BJ (cell line): ENCODE data around the gene HDGF. TPM values are rescaled to one million over a fixed set of nuclear protein-coding genes. Genes with fewer than 3 reads are reported as not detected.

ENCODE experiments used
- CTCF ChIA-PET: fragments of 350-600 bp; formaldehyde crosslinking; extraction: SDS; loops from one replicate; lab custom pipeline; 2021; ENCODE audit warnings: antibody characterized with exemption, inconsistent platforms; lab: Yijun Ruan, JAX
- POLR2A ChIA-PET: fragments of 300-600 bp; sonication (Branson Sonifier 250); formaldehyde crosslinking; extraction: SDS; loops from one replicate; lab custom pipeline; 2021; ENCODE audit warnings: antibody characterized with exemption; lab: Charles Lee
- DNase-seq: peaks from one replicate; pipeline ENCODE4 v3.0.0-alpha.2; 2011; ENCODE audit warnings: low read depth
- H3K27me3 ChIP-seq: 2 replicates; pipeline ENCODE4 v1.6.0; 2011; ENCODE audit warnings: low read length; ENCODE audit not compliant: control insufficient read depth, insufficient read depth
- H3K36me3 ChIP-seq: 2 replicates; pipeline ENCODE4 v1.5.1; 2011; ENCODE audit warnings: low read length; ENCODE audit not compliant: control insufficient read depth, insufficient read depth
- H3K4me3 ChIP-seq: 2 replicates; pipeline ENCODE4 v1.5.1; 2011; ENCODE audit warnings: low read depth, mild to moderate bottlenecking, control low read depth, low read length
- polyA plus RNA-seq: library from polyadenylated mRNA; depleted of rRNA; stranded (reverse); fragments of >200 nt; gene quantifications from 2 replicates; pipeline ENCODE4 v1.2.3, GENCODE V29; 2011
- TF ChIP-seq, protein P1 (sequence below): IDR thresholded peaks from 2 replicates; pipeline ENCODE4 v1.5.1; 2011; ENCODE audit warnings: low read depth, mild to moderate bottlenecking, control low read depth, inconsistent platforms, low read length, moderate library complexity; ENCODE audit not compliant: insufficient read depth

Gene HDGF
- polyA plus RNA-seq, 1 experiment = 179 TPM

DNA sequence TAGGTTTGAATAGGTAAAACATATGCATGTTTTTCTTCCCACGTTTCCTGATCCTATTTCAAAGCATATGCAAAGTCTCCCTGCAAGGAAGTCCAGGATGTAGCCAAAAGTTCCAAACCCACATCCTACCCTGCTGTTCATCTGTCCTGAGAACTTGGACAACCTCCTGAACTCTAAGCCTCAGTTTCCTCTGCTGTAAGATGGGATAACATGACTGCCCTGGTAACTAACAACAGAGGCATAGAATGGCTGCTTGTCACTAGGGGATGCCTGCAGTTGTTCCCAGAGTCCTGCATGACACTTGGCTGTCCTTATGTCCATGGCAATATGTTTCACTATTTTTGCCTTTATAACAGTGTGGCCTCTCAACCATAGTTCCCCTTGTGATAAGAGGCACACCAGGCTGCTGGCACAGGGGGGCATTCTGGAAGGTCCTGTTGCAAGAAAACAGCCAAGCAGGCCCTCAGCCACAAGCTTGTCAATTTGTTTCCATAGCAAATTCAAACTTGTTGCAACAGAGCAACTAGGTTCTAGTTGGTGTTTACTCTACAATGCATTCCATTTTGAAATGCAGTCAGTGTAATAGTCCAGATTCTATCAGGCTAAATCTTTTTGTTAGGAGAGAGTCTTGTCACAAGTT, 1.5 kb upstream of the HDGF start:
- no peaks in the 10 kb centered on the region; the same call in 1 of the 2 replicates for H3K36me3 ChIP-seq
- ChIA-PET POLR2A (interaction anchor here (2.1 kb wide), 1 partner anchor 12 kb away, joined by 10 read pairs; the partner anchor contains the start of gene MRPL24), CTCF (interaction anchor here (0.7 to 3.1 kb wide), 7 partner anchors 12 to 107 kb away, joined by 3 to 10 read pairs (median 4); partner anchors contain the start of genes MRPL24 and PRCC)
- H3K27me3 ChIP-seq = no peaks in the 10 kb centered on the region
- peak overlapping the region; percentile 79; the same call in 1 of the 2 replicates for H3K4me3 ChIP-seq
- TF ChIP-seq, protein P1, sequence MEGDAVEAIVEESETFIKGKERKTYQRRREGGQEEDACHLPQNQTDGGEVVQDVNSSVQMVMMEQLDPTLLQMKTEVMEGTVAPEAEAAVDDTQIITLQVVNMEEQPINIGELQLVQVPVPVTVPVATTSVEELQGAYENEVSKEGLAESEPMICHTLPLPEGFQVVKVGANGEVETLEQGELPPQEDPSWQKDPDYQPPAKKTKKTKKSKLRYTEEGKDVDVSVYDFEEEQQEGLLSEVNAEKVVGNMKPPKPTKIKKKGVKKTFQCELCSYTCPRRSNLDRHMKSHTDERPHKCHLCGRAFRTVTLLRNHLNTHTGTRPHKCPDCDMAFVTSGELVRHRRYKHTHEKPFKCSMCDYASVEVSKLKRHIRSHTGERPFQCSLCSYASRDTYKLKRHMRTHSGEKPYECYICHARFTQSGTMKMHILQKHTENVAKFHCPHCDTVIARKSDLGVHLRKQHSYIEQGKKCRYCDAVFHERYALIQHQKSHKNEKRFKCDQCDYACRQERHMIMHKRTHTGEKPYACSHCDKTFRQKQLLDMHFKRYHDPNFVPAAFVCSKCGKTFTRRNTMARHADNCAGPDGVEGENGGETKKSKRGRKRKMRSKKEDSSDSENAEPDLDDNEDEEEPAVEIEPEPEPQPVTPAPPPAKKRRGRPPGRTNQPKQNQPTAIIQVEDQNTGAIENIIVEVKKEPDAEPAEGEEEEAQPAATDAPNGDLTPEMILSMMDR = no peak
- DNase-seq = no peak

DNA sequence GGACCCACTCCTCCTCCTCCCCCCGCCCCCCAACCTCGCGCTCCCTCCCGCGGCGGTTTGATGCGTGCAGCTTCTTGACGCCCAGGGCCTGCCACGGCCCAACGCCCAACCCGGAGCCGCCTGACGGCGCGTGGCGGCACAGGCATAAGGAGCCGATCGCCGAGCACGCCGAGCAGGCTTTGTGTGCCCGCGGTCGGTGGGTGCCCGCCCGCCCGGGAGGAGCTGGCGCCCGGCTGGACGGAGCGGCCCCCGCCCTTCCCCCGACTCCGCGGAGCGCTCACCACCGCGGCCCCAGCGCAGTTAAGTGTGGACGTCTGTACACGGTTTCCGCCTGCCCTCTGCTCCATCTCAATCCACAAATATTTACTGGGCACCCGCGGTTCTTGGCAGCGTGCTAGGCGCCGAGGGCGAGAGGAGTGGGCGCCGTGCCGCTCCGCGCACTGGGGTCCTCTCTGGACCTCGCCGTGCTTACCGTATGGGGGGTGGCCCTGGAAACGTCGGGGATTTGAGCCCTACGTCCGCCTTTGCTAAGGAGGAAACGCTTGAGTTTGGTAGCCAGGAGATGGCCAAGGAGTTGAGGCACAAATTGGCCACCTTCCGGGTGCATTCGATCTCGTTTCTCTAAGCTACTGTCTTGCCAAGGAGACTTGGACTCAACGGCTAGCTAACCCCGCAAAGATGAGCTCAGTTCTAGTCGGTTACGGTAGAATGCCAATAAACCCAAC, 444 bp upstream of the HDGF start:
- POLR2A ChIA-PET = interaction anchor here (2.1 kb wide), 1 partner anchor 11 kb away, joined by 10 read pairs; the partner anchor contains the start of gene MRPL24
- CTCF ChIA-PET = interaction anchor here (0.7 to 3.1 kb wide), 8 partner anchors 11 to 108 kb away, joined by 3 to 10 read pairs (median 4); partner anchors contain the start of genes MRPL24 and PRCC

DNA sequence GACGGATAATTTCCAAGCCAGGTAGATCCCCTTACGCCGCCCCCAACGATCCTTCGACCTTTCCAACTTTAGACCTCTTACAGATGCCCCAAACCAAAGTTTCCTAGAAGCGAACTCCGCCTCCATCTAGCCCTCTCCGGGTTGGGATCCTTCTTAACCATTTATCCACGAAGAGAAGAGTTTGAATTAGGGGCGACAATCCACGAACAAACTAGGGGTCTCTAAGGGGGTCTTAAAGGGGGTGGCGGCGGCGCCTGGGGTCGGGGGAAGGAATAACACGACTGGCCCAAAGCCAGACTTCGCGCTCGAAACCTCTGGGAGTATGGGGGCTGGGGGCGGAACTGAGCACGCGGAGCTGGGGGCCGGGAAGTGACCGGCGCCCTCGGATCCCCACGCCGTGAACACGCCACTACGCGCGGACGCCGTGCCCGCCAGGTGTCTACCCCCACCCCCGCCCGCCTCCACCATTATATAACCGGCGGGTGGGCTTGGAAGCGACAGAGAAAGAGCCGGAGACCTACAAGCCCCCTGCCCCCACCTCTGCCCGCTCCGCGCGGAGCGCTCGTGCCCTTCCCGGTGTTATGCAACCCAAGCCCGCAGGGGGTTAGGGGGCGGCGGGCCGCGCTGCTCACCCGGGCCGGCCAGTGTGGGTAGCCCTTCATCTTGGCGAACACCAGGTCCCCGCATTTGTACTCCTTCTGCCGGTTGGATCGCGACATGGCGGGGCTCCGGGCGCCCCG, 594 bp downstream of the HDGF start:
- TF ChIP-seq, protein P1 = no peak
- no peaks in the 10 kb centered on the region for H3K27me3 ChIP-seq
- peaks cover under 1% of the 10 kb centered on the region; the same call in 1 of the 2 replicates for H3K36me3 ChIP-seq
- no peak for DNase-seq
- peak overlapping the region; percentile 79 for H3K4me3 ChIP-seq
- POLR2A ChIA-PET = interaction anchor here (0.6 to 2.1 kb wide), 2 partner anchors 10 to 140 kb away, joined by 3 to 10 read pairs; partner anchors contain the start of gene MRPL24
- CTCF ChIA-PET = interaction anchor here (1.6 to 2.1 kb wide), 3 partner anchors 10 to 109 kb away, joined by 5 to 7 read pairs (median 7); partner anchors contain the start of gene MRPL24

More for the DNA sequence above, 444 bp upstream of the HDGF start:
- peak; percentile 66 for DNase-seq
- Histone ChIP-seq H3K36me3 (no peaks in the 10 kb centered on the region; the same call in 1 of the 2 replicates), H3K27me3 (no peaks in the 10 kb centered on the region), H3K4me3 (peak overlapping the region; percentile 79)
- TF ChIP-seq, protein P1 = 0 out of 2 replicates have a peak, but pooled peaks have one; percentile 10

DNA sequence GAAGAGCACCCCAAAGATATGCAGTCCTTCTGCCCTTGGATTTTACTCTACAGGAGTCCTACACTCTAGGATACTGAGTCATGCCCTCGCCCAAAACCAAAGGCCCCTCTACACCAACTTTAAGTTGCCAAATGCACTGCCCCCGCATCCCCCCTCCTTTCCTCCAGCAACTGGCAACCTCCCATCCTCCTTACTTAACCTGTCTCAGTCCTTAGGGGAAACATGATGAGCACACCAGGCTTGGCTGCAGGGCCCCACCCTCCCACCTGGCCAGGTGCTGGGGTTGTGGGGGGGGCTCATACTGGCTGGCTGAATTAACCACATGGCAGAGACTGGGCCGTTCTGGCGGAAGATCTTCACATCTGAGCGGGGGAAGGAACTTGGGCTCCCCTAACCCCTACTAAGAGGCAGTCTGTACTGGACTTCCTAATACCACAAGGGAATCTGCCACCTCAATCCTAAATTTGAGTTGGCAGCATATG, 1.2 kb downstream of the HDGF start:
- TF ChIP-seq, protein P1 = no peak
- ChIA-PET POLR2A (interaction anchor here (0.6 kb wide), 1 partner anchor 141 kb away, joined by 3 read pairs; no protein-coding TSS in a partner anchor), CTCF (interaction anchor here (1.0 kb wide), 1 partner anchor 24 kb away, joined by 3 read pairs; no protein-coding TSS in a partner anchor)
- no peak for DNase-seq
- Histone ChIP-seq H3K4me3 (peak overlapping the region; percentile 79), H3K27me3 (no peaks in the 10 kb centered on the region), H3K36me3 (peaks cover 1% of the 10 kb centered on the region; the same call in 1 of the 2 replicates)
